IMR-90 (cell line): Measurements from ENCODE around the gene NEURL1. TPM values are rescaled to one million over a fixed set of nuclear protein-coding genes. Genes with fewer than 3 reads are reported as not detected.

Experiments
- ATAC-seq: fragments of 200-7000 bp; cut with Tn5 transposase; 2 replicates; pipeline ENCODE4 v1.9.1; 2020; ENCODE audit warnings: low read depth, mild to moderate bottlenecking, moderate library complexity
- BruUV-seq: library from RNA; stranded (reverse); fragments of 400-500 nt; replicated peaks from 2 replicates; lab custom pipeline; 2021; lab: Mats Ljungman, UMichigan
- CTCF ChIA-PET: fragments of 300-600 bp; formaldehyde crosslinking; extraction: SDS; loops from one replicate; lab custom pipeline; 2021; ENCODE audit warnings: antibody characterized with exemption; lab: Yijun Ruan, JAX
- POLR2A ChIA-PET: fragments of 300-600 bp; sonication (Branson Sonifier 250); formaldehyde crosslinking; loops from one replicate; lab custom pipeline; 2022; ENCODE audit warnings: antibody characterized with exemption; ENCODE audit not compliant: unreplicated experiment; lab: Charles Lee
- DNase-seq: peaks from one replicate; pipeline ENCODE4 v3.0.0; 2013
- H2AFZ ChIP-seq: replicated peaks from 2 replicates; pipeline ENCODE3; 2013; ENCODE audit warnings: low read length, mild to moderate bottlenecking; ENCODE audit not compliant: poor library complexity
- H2AK5ac ChIP-seq: 2 replicates; pipeline ENCODE4 v1.6.1; 2013; ENCODE audit warnings: low read depth, low read length, inconsistent platforms
- H2AK9ac ChIP-seq: replicated peaks from 2 replicates; pipeline ENCODE3; 2013; ENCODE audit warnings: mild to moderate bottlenecking, low read depth, low read length, moderate library complexity; ENCODE audit not compliant: poor library complexity
- H2BK120ac ChIP-seq: 2 replicates; pipeline ENCODE4 v1.6.1; 2013; ENCODE audit warnings: low read depth, low read length, inconsistent platforms
- H2BK15ac ChIP-seq: 3 replicates; pipeline ENCODE4 v1.6.1; 2013; ENCODE audit warnings: low read depth, low read length, inconsistent platforms
- H2BK20ac ChIP-seq: 2 replicates; pipeline ENCODE4 v1.6.1; 2013; ENCODE audit warnings: low read depth, mild to moderate bottlenecking, inconsistent platforms, low read length, moderate library complexity
- H2BK5ac ChIP-seq: 2 replicates; pipeline ENCODE4 v1.6.1; 2013; ENCODE audit warnings: mild to moderate bottlenecking, low read depth, low read length, inconsistent platforms; ENCODE audit not compliant: poor library complexity, severe bottlenecking
- H3K14ac ChIP-seq: replicated peaks from 2 replicates; pipeline ENCODE4 v1.6.1; 2013; ENCODE audit warnings: low read depth, low read length, inconsistent platforms
- H3K18ac ChIP-seq: 2 replicates; pipeline ENCODE4 v1.6.1; 2013; ENCODE audit warnings: low read depth, low read length, control low read depth
- H3K23ac ChIP-seq: 2 replicates; pipeline ENCODE4 v1.6.1; 2013; ENCODE audit warnings: low read depth, low read length, inconsistent platforms
- H3K27ac ChIP-seq: 2 replicates; pipeline ENCODE4 v1.5.1; 2013; ENCODE audit warnings: mild to moderate bottlenecking, control low read depth, low read length; ENCODE audit not compliant: insufficient read depth
- H3K27me3 ChIP-seq: 2 replicates; pipeline ENCODE4 v1.6.1; 2013; ENCODE audit warnings: low read length; ENCODE audit not compliant: control insufficient read depth, insufficient read depth
- H3K36me3 ChIP-seq: 2 replicates; pipeline ENCODE4 v1.6.1; 2013; ENCODE audit warnings: low read length, mixed read lengths; ENCODE audit not compliant: control insufficient read depth, insufficient read depth
- H3K4ac ChIP-seq: 2 replicates; pipeline ENCODE4 v1.6.1; 2013; ENCODE audit warnings: low read depth, low read length, inconsistent platforms
- H3K4me1 ChIP-seq: 2 replicates; pipeline ENCODE4 v1.6.1; 2013; ENCODE audit warnings: low read length, mixed read lengths; ENCODE audit not compliant: control insufficient read depth, insufficient read depth
- H3K4me2 ChIP-seq: 2 replicates; pipeline ENCODE4 v1.6.1; 2013; ENCODE audit warnings: low read depth, mild to moderate bottlenecking, control low read depth, low read length, moderate library complexity
- H3K4me3 ChIP-seq: 2 replicates; pipeline ENCODE4 v1.5.1; 2013; ENCODE audit warnings: low read depth, mild to moderate bottlenecking, control low read depth, low read length, moderate library complexity; ENCODE audit not compliant: insufficient read depth
- H3K56ac ChIP-seq: 2 replicates; pipeline ENCODE4 v1.6.1; 2013; ENCODE audit warnings: low read length, inconsistent platforms; ENCODE audit not compliant: insufficient read depth; ENCODE audit errors: extremely low read depth
- H3K79me1 ChIP-seq, 2 experiments: 2 replicates each; pipeline ENCODE4 v1.6.1; 2013; ENCODE audit warnings: low read length in 2 of 2, inconsistent platforms in 1 of 2, low read depth in 1 of 2
- H3K9ac ChIP-seq: 2 replicates; pipeline ENCODE4 v1.6.1; 2013; ENCODE audit warnings: low read depth, low read length, control low read depth
- H3K9me1 ChIP-seq: 2 replicates; pipeline ENCODE4 v1.6.1; 2013; ENCODE audit warnings: low read length, inconsistent platforms; ENCODE audit not compliant: insufficient read depth
- H3K9me3 ChIP-seq: 2 replicates; pipeline ENCODE4 v1.6.1; 2013; ENCODE audit warnings: low read length; ENCODE audit not compliant: control insufficient read depth, insufficient read depth
- H4K20me1 ChIP-seq: 2 replicates; pipeline ENCODE4 v1.6.1; 2013; ENCODE audit warnings: low read length, inconsistent platforms; ENCODE audit not compliant: insufficient read depth
- H4K5ac ChIP-seq: 2 replicates; pipeline ENCODE4 v1.6.1; 2013; ENCODE audit warnings: mild to moderate bottlenecking, low read depth, low read length, control low read depth
- H4K8ac ChIP-seq, 2 experiments: 2 replicates each; pipeline ENCODE4 v1.6.1; 2013; ENCODE audit warnings: low read depth in 2 of 2, low read length in 2 of 2, control low read depth in 1 of 2, inconsistent platforms in 1 of 2
- H4K91ac ChIP-seq: 2 replicates; pipeline ENCODE4 v1.6.1; 2013; ENCODE audit warnings: low read depth, low read length, inconsistent platforms; ENCODE audit not compliant: insufficient read depth
- BHLHE40 ChIP-seq: fragments of 150-350 bp; IDR thresholded peaks from 2 replicates; pipeline ENCODE4 v1.6.1; 2016; ENCODE audit warnings: mild to moderate bottlenecking, low read depth, low read length
- CEBPB ChIP-seq: IDR thresholded peaks from 2 replicates; pipeline ENCODE4 v1.6.1; 2012; ENCODE audit warnings: low read depth, low read length, improper control_type of control experiment
- CHD1 ChIP-seq: IDR thresholded peaks from 2 replicates; pipeline ENCODE4 v1.6.1; 2012; ENCODE audit warnings: low read depth, low read length, improper control_type of control experiment
- FOS ChIP-seq: fragments of 150-350 bp; IDR thresholded peaks from 2 replicates; pipeline ENCODE4 v1.6.1; 2016; ENCODE audit warnings: low read depth, low read length
- MAFK ChIP-seq: IDR thresholded peaks from 2 replicates; pipeline ENCODE4 v1.6.1; 2012; ENCODE audit warnings: low read depth, low read length, improper control_type of control experiment
- MAZ ChIP-seq: IDR thresholded peaks from 2 replicates; pipeline ENCODE4 v1.6.1; 2012; ENCODE audit warnings: low read depth, mild to moderate bottlenecking, low read length, improper control_type of control experiment, moderate library complexity, borderline replicate concordance
- MXI1 ChIP-seq: IDR thresholded peaks from 2 replicates; pipeline ENCODE4 v1.6.1; 2012; ENCODE audit warnings: low read depth, mild to moderate bottlenecking, low read length, moderate library complexity, borderline replicate concordance
- NFE2L2 ChIP-seq: fragments of 150-350 bp; IDR thresholded peaks from 2 replicates; pipeline ENCODE4 v1.6.1; 2016; ENCODE audit warnings: low read depth, mild to moderate bottlenecking, low read length
- POLR2A ChIP-seq: IDR thresholded peaks from 2 replicates; pipeline ENCODE4 v1.6.1; 2012; ENCODE audit warnings: mild to moderate bottlenecking, low read depth, low read length
- RCOR1 ChIP-seq: IDR thresholded peaks from 2 replicates; pipeline ENCODE4 v1.6.1; 2012; ENCODE audit warnings: mild to moderate bottlenecking, low read length, improper control_type of control experiment; ENCODE audit not compliant: insufficient replicate concordance
- RFX5 ChIP-seq: IDR thresholded peaks from 2 replicates; pipeline ENCODE4 v1.8.0; 2012; ENCODE audit warnings: low read depth, mild to moderate bottlenecking, low read length, moderate library complexity
- USF2 ChIP-seq: fragments of 150-350 bp; IDR thresholded peaks from 2 replicates; pipeline ENCODE4 v1.6.1; 2017; ENCODE audit warnings: mild to moderate bottlenecking, antibody characterized with exemption, low read length, low read depth
- WGBS, 2 experiments: methylation state at CpG; one replicate each; pipeline versions ENCODE4 v1.1.5 to v1.1.7; 2013; ENCODE audit warnings: missing lambda C conversion rate in 2 of 2; ENCODE audit not compliant: insufficient read length in 1 of 2; ENCODE audit errors: extremely low coverage in 2 of 2; 5-methylcytosine and 5-hydroxymethylcytosine counted together
- dilution Hi-C: fragments of 300-500 bp; cut with HindIII; formaldehyde crosslinking; loops from one replicate; pipeline ENCODE4 v1.14.3; 2018; ENCODE audit warnings: low sequenced_read_pairs; ENCODE audit not compliant: unreplicated experiment
- in situ Hi-C: fragments of 300-500 bp; cut with MboI; formaldehyde crosslinking; loops from 3 replicates; pipeline ENCODE4 v1.14.3; 2019; ENCODE audit warnings: low sequenced_read_pairs, inconsistent platforms, mixed read lengths
- intact Hi-C: fragments of 100-400 bp; cut with micrococcal nuclease; formaldehyde crosslinking; loops from 2 replicates; pipeline ENCODE4 v1.10.0; 2022
- polyA plus RNA-seq, 3 experiments: library from polyadenylated mRNA; depleted of rRNA; stranded (reverse); fragments of >200 nt; gene quantifications; 2 replicates each; pipeline ENCODE4 v1.2.3, GENCODE V29; 2012; ENCODE audit warnings: low replicate concordance in 1 of 3
- total RNA-seq: library from RNA; depleted of rRNA; stranded (reverse); fragments of >200 nt; gene quantifications from 2 replicates; pipeline ENCODE4 v1.2.3, GENCODE V29; 2012
- TF ChIP-seq, protein P1 (sequence below): fragments of 150-350 bp; IDR thresholded peaks from 2 replicates; pipeline ENCODE4 v1.6.1; 2016; ENCODE audit warnings: low read depth, mild to moderate bottlenecking, low read length, moderate library complexity, borderline replicate concordance

The NEURL1 gene
- total and polyA plus RNA-seq, 2 of the 4 experiments (the other 2 are of a cell fraction) = 0.36 to 0.82 TPM

DNA sequence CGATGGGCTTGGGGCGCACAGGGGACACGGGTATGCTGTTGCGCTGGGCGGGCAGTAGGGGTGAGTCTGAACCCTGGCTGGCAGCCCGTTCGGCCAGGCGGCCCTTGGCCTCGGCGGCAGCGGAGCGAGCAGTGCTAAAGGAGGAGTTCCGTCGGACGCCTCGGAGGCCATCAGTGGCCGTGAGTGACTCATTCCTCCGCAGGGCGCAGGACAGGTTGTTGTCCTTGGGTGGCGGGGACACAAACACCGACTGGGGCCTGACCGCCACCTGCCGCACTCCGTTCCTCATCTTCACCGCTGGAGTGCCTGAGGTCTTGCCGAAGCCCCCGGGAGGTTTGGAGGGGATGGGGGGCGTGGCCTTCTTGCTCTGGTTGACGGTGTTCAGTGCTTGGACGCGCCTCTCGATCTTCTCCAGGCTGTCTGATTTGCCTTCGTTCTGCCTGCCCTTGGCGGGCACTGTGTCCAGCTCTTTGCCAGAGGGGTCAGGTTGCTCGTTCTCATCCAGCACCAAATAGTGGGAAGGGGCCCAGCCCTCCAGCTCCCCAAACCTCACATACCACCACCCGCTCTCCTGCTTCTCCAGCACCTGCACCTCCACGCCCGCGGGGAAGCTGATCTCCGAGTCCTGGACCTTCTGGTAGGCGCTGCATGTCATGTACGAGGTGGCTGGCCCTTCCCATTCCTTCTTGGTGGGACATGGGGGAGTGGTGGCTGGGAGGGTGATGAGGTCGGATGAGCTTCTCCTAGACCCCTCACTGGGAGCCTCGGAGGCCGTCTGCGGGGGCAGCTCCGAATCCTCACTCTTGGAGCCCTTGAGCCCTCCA is 108.7 kb downstream of the NEURL1 start:
- H3K9ac ChIP-seq = no peak overlapping the region
- H4K20me1 ChIP-seq = peaks cover 3% of the 10 kb centered on the region; the same call in 1 of the 2 replicates
- ATAC-seq (no peak), DNase-seq (no peak)
- H2BK15ac ChIP-seq = no peak overlapping the region
- intact Hi-C loops = no loop called here
- H3K23ac ChIP-seq = no peak overlapping the region
- H4K91ac ChIP-seq = no peak overlapping the region
- no peak overlapping the region for H2BK120ac ChIP-seq
- no peak overlapping the region for H3K4me2 ChIP-seq
- dilution Hi-C loops = no loop called here
- peaks cover 0 to 31% of the 10 kb centered on the region in 2 experiments; a peak in 2 of 4 replicates for H3K79me1 ChIP-seq
- CTCF ChIA-PET = interaction anchor here (1.3 kb wide), 1 partner anchor 84 kb away, joined by 3 read pairs; no protein-coding TSS in a partner anchor
- no peak overlapping the region for H2AK9ac ChIP-seq
- H3K36me3 ChIP-seq = peaks cover 44% of the 10 kb centered on the region
- H3K56ac ChIP-seq = no peak overlapping the region
- H3K4me1 ChIP-seq = no peaks in the 10 kb centered on the region
- no peaks in the 10 kb centered on the region for H3K9me3 ChIP-seq
- H3K18ac ChIP-seq = no peak overlapping the region
- no peaks in the 10 kb centered on the region for H3K9me1 ChIP-seq
- BruUV-seq = no TSS peak
- H2AK5ac ChIP-seq = no peak overlapping the region
- H3K4me3 ChIP-seq = no peak overlapping the region
- no peak overlapping the region for H3K4ac ChIP-seq
- no peak for TF ChIP-seq RFX5
- no peak for TF ChIP-seq MXI1
- TF ChIP-seq MAZ = no peak
- TF ChIP-seq FOS = no peak
- TF ChIP-seq CEBPB = no peak
- no peak for TF ChIP-seq CHD1
- TF ChIP-seq BHLHE40 = no peak
- TF ChIP-seq, protein P1, sequence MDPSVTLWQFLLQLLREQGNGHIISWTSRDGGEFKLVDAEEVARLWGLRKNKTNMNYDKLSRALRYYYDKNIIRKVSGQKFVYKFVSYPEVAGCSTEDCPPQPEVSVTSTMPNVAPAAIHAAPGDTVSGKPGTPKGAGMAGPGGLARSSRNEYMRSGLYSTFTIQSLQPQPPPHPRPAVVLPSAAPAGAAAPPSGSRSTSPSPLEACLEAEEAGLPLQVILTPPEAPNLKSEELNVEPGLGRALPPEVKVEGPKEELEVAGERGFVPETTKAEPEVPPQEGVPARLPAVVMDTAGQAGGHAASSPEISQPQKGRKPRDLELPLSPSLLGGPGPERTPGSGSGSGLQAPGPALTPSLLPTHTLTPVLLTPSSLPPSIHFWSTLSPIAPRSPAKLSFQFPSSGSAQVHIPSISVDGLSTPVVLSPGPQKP = no peak
- no peak for TF ChIP-seq USF2
- TF ChIP-seq MAFK = no peak
- no peak for TF ChIP-seq POLR2A
- no peak for TF ChIP-seq RCOR1
- TF ChIP-seq NFE2L2 = no peak
- POLR2A ChIA-PET = no interaction called here
- no peaks in the 10 kb centered on the region for H3K27me3 ChIP-seq
- H3K27ac ChIP-seq = no peak overlapping the region
- 96% methylated on average over 16 of the region's 47 CpGs; no CpG with 5 or more reads in 1 of the 2 experiments for WGBS, 2 experiments
- H3K14ac ChIP-seq = no peak overlapping the region
- H2BK20ac ChIP-seq = no peak overlapping the region
- H2AFZ ChIP-seq = no peak overlapping the region
- H4K8ac ChIP-seq = no peak overlapping the region
- H4K5ac ChIP-seq = no peak overlapping the region
- no peak overlapping the region for H2BK5ac ChIP-seq
- in situ Hi-C loops = no loop called here
